ENCODE data around the gene GCNT2. TPM values are rescaled to one million over a fixed set of nuclear protein-coding genes. Genes with fewer than 3 reads are reported as not detected.
A peak's percentile ranks its signal among the peaks of the same experiment; 100 is the strongest.

Gene GCNT2
- polyA plus RNA-seq, 3 donors, result 3.5 to 10.0 (median 4.3) TPM

GRCh38 chr6:10617008-10617696 is 96.0 kb downstream of the GCNT2 start:
- Histone ChIP-seq H3K27ac (ENCODE audit: low read depth in 1 of 2, low read length in 2 of 2) (no peak overlapping the region), H3K9ac (ENCODE audit: insufficient read depth, low read length, poor library complexity, severe bottlenecking) (no peak overlapping the region), H4K20me1 (ENCODE audit: insufficient read depth, low read length) (peaks cover 91% of the 10 kb centered on the region), H3K4me2 (replicated peaks; ENCODE audit: extremely low read depth, low read length, poor library complexity, severe bottlenecking) (no peak overlapping the region), H3K4me1 (ENCODE audit: control insufficient read depth in 1 of 2, insufficient read depth in 2 of 2, low read length in 2 of 2) (no peaks in the 10 kb centered on the region), H3K27me3 (ENCODE audit: control insufficient read depth in 2 of 2, insufficient read depth in 2 of 2, low read length in 2 of 2) (no peaks in the 10 kb centered on the region), H2AFZ (ENCODE audit: insufficient read depth, low read depth, low read length, poor library complexity, severe bottlenecking) (no peak overlapping the region), H3K4me3 (replicated peaks in 1 of 3; ENCODE audit: low read depth in 2 of 3, low read length in 3 of 3) (no peak overlapping the region), H3K36me3 (replicated peaks in 1 of 2; ENCODE audit: control insufficient read depth in 1 of 2, insufficient read depth in 2 of 2, low read length in 2 of 2) (peaks cover 11 to 32% of the 10 kb centered on the region in 2 donors), H3K79me2 (ENCODE audit: insufficient read depth, low read length) (peaks cover 35% of the 10 kb centered on the region), H3K9me3 (replicated peaks in 1 of 2; ENCODE audit: control insufficient read depth in 1 of 2, insufficient read depth in 1 of 2, low read length in 2 of 2) (no peaks in the 10 kb centered on the region)
- 98% methylated on average over 29 of the region's 42 CpGs for WGBS (ENCODE audit: insufficient coverage)
- DNase-seq, result no peak
- no peak overlapping the region for H3K27ac Mint-ChIP-seq
- TF ChIP-seq CTCF (IDR thresholded peaks at IDR 0.05), result no peak
- H3K4me1 Mint-ChIP-seq, result peaks cover 4% of the 10 kb centered on the region
- H3K9me3 Mint-ChIP-seq, result peaks cover 0 to 8% (median 3%) of the 10 kb centered on the region in 7 donors
- H3K4me3 Mint-ChIP-seq, result no peak overlapping the region
- H3K36me3 Mint-ChIP-seq, result peaks cover 21 to 30% of the 10 kb centered on the region in 2 donors
- intact Hi-C loops (cut with micrococcal nuclease), result no loop called here
- no peaks in the 10 kb centered on the region for H3K27me3 Mint-ChIP-seq (ENCODE audit: low read depth in 3 of 3)

GRCh38 chr6:10618409-10618808 is 97.3 kb downstream of the GCNT2 start:
- no peaks in the 10 kb centered on the region for H3K4me1 ChIP-seq (ENCODE audit: control insufficient read depth in 1 of 2, insufficient read depth in 2 of 2, low read length in 2 of 2)
- H3K27ac ChIP-seq (ENCODE audit: low read depth in 1 of 2, low read length in 2 of 2), result no peak overlapping the region
- Mint-ChIP-seq H3K36me3 (peaks cover 28 to 43% of the 10 kb centered on the region in 2 donors), H3K27ac (peak overlapping the region in 1 of 7 donors; percentile 21), H3K9me3 (peaks cover 0 to 8% (median 3%) of the 10 kb centered on the region in 7 donors), H3K4me1 (peaks cover 4% of the 10 kb centered on the region), H3K4me3 (no peak overlapping the region), H3K27me3 (ENCODE audit: low read depth in 3 of 3) (no peaks in the 10 kb centered on the region)
- no peak overlapping the region for H3K9ac ChIP-seq (ENCODE audit: insufficient read depth, low read length, poor library complexity, severe bottlenecking)
- H3K4me3 ChIP-seq (replicated peaks in 1 of 3; ENCODE audit: low read depth in 2 of 3, low read length in 3 of 3), result no peak overlapping the region
- peaks cover 30% of the 10 kb centered on the region for H3K79me2 ChIP-seq (ENCODE audit: insufficient read depth, low read length)
- H3K9me3 ChIP-seq (replicated peaks in 1 of 2; ENCODE audit: control insufficient read depth in 1 of 2, insufficient read depth in 1 of 2, low read length in 2 of 2), result no peaks in the 10 kb centered on the region
- no peaks in the 10 kb centered on the region for H3K27me3 ChIP-seq (ENCODE audit: control insufficient read depth in 2 of 2, insufficient read depth in 2 of 2, low read length in 2 of 2)
- no peak for DNase-seq
- intact Hi-C loops (cut with micrococcal nuclease), result no loop called here
- WGBS (ENCODE audit: insufficient coverage), result no CpG with 5 or more reads among the region's 3 CpGs
- H3K4me2 ChIP-seq (replicated peaks; ENCODE audit: extremely low read depth, low read length, poor library complexity, severe bottlenecking), result no peak overlapping the region
- H4K20me1 ChIP-seq (ENCODE audit: insufficient read depth, low read length), result peaks cover 78% of the 10 kb centered on the region
- no peak for TF ChIP-seq CTCF (IDR thresholded peaks at IDR 0.05)
- H2AFZ ChIP-seq (ENCODE audit: insufficient read depth, low read depth, low read length, poor library complexity, severe bottlenecking), result no peak overlapping the region
- H3K36me3 ChIP-seq (replicated peaks in 1 of 2; ENCODE audit: control insufficient read depth in 1 of 2, insufficient read depth in 2 of 2, low read length in 2 of 2), result peaks cover 19 to 45% of the 10 kb centered on the region in 2 donors
